Stimulated activated CD4-positive, alpha-beta T cell treated with anti-CD3 and anti-CD28 coated beads, TNF-alpha, amount 100 ng/mL, for 24 hours (primary cell): ENCODE data around the gene CTSD.

Experiments used
- DNase-seq, 3 experiments: peaks; one replicate each; pipeline ENCODE4 v3.0.0-alpha.2; 2020; ENCODE audit warnings: low read depth in 3 of 3

CTSD gene

GRCh38 chr11:1744891-1745700, 18.6 kb downstream of the CTSD start:
- no peak for DNase-seq

DNA sequence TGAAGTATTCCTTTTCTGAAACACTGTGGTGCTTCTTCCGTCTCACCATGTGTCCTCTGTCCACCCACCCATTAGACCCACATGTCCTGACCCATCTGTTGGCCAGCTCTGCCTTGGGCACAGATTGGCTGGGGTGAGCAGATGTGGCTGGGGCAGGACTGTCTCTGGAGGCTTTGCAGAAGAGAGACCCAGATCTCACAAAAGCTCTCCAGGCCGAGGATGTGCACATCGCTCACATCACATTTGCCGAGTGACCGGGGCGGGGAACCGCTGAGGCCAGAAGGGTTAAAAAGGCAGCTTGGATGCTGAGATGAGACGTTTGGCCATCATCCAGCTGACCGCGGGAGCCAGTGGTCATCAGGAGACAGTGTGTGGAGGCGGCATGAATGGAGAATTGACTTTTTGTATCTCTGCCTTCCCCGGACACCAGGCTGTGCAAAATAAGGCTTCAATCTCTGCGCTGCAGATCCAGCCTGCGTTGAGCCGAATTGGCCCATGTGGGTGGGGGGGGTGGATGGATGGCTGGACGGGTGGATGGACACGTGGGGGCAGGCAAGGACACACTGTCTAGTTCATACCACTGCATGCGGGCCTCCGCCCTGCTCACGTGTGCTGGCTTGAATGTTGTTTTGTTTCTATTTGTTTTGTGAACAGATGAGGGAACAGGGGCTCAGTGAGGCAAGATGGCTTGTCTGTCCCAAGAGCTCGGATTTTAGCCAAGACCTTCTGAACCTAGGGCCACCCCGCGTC, 19.4 kb downstream of the CTSD start:
- DNase-seq: no peak

DNA sequence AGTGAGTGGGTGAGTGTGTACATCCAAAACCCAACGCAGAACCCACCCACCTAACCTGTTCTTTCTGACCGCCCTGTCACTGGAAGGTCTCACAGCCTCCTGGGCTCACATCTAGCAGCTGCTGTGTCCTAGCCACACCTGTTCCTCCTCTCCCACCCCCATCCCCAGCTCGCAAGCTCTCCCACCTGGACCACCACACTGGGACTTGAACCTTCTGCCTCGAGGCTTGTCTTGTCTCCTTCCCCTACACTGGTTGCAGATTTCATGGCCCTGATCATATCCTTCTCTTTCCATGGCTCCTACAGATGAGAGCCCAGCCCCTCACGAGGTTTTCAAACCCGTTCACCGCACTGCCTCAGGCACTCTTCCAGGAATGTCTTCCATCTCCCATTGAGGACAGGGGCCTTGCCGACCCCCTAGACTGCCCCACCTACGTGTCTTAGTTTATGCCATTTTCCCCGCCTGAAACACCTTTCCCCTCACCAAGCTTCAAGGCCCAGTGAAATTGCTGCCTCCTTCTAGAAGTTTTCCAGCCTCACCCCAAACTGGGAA, 20.1 kb downstream of the CTSD start:
- no peak for DNase-seq

DNA sequence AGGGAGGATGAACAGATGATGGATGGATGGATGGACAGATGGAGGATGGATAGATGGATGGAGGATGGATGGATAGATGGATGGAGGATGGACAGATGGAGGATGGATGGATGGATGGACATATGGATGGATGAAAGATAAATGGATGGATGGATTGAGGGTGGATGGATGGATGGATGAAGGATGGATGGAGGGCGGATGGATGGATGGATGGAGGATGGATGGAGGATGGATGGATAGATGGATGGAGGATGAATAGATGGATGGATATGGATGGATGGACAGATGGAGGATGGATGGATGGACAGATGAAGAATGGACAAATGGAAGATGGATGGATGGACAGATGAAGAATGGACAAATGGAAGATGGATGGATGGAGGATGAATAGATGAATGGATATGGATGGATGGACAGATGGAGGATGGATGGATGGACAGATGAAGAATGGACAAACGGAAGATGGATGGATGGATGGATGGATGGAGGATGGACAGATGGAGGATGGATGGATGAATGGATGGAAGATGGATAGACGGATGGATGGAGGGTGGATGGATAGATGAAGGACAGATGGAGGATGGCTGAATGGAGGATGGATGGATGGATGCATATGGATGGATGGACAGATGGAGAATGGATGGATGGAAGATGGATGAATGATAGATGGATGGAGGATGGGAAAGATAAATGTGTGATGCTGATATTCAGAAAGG, 20.7 kb downstream of the CTSD start:
- no peak for DNase-seq

- DNase-seq: no peak
Observed at GRCh38 chr11:1742371-1742770, 21.4 kb downstream of the CTSD start.

- no peak for DNase-seq
Observed at GRCh38 chr11:1741741-1742140, 22.0 kb downstream of the CTSD start.

DNA sequence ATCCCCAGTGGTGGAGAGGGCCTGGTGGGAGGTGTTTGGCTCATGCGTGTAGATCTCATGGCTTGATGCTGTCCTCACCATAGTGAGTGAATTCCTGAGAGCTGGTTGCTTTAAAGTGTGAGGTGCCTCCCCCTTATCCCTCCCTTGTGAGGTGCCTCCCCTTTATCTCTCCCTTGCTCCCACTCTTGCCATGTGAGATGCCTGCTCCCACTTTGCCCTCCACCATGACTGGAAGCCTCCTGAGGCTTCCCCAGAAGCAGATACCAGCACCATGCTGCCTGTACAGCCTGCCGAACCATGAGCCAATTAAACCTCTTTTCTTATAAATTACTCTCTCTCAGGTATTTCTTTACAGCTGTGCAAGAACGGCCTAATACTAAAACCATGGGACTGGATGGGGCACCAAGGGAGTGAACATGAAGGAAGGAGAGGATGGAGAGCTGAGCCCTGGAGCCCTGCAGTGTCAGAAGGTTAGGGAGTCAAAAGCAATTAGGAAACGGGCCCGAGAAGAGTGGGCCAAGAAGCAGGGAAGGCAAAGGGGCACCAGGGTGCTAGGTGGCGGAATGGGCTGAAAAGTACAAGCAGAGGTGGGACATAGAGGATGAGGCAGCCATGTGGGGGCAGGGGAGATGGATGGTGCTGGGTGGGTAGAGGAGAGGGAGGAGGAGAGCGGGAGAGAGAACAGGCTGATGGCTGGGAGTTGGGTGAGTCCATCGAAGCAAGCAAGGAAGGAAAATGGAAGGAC, 22.8 kb downstream of the CTSD start:
- DNase-seq: no peak

GRCh38 chr11:1739576-1739975, 24.2 kb downstream of the CTSD start:
- no peak for DNase-seq

DNA sequence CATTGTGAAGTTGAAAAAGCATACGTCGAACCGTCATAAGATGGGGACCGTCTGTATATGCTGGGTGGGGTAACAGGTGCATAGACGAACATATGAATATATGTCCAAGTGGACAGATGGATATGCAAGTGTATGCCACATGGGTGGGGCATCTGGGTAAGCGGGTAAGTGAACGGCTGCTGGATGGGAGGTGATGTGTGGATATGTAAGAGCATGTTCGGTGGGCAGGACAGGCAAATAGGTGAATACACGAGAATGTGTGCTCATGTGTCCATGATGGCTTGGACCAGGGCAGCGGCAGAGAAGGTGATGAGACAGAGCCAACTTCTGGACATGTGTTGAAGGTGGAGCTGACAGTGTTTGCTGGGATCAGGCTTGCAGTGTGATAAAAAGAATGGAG, 25.3 kb downstream of the CTSD start:
- DNase-seq: no peak

DNA sequence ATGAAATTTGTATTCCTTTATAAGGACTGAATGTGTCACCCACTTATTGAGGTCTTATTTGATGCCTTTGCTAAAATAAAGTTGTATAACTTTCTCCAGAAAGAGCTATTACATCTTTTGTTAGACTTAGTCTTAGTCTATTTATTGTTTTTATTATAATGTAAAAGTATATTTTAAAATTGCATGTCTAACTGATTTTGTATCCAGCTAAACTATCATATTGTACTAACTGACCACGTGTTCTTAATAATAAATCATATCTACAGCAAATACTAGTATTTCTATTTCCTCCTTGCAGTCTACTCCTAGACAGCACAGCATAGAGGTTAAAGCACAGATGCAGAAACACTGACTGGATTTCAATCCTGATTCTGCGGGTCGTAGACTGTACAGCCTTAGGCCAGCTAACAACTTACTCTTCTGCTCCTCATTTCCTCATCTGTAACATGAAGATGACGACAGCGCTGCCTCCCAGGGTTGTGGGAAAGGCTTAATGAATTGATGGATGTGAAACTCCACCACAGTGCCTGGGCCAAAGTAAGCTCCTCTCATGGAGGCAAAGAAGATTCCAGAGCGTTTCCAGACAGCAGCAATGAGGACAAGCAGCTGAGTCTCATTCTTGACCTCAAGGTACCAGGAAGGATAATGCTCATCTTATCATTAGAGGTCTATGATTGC, 26.5 kb downstream of the CTSD start:
- no peak for DNase-seq

- no peak for DNase-seq
Observed at GRCh38 chr11:1736447-1736992, 27.2 kb downstream of the CTSD start.

DNA sequence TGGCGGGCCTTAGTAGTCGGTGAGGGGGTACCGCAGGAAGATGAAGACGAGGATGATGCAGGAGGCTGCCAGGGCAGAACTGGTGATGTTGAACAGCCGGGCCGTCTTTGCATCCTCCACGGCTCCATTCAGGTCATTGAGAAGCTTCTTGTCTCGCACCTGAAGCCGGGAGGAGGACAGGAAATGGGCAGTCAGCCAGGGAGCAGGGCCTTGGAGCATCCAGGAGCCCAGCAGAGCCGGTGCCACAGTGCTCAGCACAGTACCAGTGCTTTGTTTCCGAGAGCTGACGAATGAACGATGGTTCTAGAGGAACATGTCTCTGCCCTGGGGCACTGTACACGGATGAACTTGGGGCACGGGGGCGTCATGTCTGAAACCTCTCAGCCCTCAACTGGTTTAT, 28.5 kb downstream of the CTSD start:
- no peak for DNase-seq

- no peak for DNase-seq
Observed at GRCh38 chr11:1734641-1735081, 29.1 kb downstream of the CTSD start.

GRCh38 chr11:1733716-1734640, 29.7 kb downstream of the CTSD start:
- DNase-seq: no peak

DNA sequence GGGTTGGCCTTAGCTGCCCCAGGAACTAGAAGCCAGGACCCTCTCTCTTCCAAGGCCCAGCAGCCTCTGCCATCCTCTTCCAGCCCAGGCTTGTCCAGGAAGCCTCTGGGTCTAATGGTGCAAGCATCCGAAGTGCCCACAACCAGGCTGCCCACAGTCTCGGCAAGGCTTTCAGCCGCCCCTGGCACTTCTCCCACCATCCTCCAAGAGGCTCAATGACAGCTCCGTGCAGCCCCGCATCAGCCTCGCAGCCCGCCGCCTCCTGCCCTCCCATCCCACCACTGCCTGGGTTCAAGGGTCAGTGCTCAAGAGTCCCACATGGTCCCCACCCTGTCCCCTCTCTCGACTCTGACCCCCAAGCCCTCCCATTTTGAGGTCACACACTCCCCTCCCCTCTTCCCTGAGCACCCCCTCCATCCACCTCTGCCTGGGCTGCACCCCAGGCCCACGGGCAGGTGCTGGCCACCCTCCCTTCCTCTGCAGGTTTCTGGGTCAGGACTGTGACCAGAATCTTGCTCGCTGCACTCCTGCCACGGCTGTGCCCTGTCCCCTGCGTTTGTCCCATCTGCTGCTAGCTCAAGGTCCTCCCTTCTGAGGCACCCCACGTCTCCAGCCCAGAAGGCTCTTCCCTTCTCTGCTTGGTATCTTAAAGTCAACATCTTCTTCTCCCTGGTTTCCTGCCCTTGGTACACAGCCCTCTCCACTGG, 30.6 kb downstream of the CTSD start:
- no peak for DNase-seq

DNA sequence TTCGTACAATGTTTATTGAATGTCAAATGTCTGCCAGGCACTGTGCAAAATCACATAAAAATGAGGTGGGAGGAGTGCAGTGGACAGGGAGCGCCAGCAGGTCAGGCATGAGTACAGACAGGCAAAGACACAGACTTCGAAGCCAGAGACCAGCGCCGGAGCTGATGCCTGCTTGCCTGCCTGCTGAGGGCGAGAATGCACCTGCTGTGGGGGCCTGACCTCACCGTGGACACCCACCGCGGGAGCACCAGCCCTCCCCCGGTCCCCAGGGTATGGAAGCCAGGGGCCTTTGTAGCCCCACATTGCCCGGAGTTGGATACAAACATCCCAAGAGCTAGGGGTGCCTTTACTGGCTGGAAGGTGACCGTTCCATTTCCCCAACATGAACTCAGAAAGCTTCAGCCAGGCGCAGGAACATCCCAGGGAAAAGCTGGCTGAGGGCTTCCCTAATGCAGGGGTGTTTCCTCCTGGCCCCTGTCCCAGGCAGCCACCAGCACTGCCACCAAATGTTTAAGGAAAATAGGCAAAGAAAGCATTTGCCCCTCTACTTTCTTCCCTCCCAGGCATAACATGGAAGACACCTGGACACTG, 31.2 kb downstream of the CTSD start:
- DNase-seq: no peak

DNA sequence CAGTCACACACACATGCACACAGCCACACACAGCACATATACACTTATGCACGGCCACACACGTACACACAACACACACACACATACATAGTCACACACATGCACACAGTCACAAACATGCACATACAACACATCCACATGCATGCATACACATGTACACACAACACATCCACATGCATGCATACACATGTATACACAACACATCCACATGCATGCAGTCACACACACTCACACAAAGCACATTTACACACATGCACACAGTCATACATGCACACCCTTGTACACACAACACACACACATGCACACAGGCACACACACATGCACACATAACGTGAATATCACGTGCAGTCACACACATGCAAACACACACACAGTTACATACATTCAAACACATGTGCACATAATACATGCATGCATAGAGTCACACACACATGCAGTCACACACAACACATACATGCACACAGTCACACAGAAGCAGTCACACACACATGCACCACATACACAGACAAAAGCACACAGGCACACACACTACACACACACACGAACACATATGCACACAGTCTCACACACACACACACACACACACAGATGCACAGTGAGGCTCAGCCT, 32.2 kb downstream of the CTSD start:
- no peak for DNase-seq

DNA sequence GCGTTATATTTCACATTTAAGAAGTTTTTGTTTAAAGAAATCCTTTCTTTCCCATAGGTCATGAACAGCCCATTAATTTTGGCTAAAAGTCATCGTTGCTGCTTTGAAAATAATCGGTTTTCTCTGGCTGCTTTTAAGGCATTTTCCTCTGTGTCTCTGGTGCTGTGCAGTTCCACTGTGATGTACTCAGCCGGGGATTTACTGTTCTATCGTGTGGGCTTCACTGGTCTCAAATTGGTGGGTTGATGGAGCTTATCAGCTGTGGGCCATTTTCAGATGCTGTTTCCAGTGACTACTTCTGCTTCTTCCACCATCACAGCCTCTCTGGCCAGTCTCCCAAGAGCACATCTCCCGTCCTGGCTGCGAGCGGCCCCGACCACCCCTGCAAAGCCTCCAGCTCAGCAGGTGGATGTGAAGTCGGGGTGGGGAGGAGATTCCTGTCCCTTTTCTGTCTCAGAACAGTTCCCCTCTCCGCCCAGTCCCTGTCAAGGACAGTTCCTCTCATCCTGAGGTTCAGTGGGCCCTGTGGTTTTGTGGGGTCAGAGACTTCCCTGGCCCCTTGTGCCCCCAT, 33.6 kb downstream of the CTSD start:
- DNase-seq: no peak
